Smooth muscle cell of trachea (primary cell): ENCODE data around the gene TUNAR. TPM values are rescaled to one million over a fixed set of nuclear protein-coding genes. Genes with fewer than 3 reads are reported as not detected.

Source experiments
- total RNA-seq: library from RNA; depleted of rRNA; stranded (reverse); fragments of >200 nt; gene quantifications from 2 replicates; pipeline ENCODE4 v1.2.1, GENCODE V29; 2014

Gene TUNAR
- total RNA-seq: not detected in 2 replicates

GRCh38 chr14:95876761-95877538 lies at the start of gene TUNAR:
TUNAR (plus strand) TSS chr14:95876832.

Other genes with a start within 250 kb of the TUNAR start
- gene TCL1B, start 190.4 kb upstream of the TUNAR start, total RNA-seq: not detected in 2 replicates
- not detected in 2 replicates for gene TCL1A, start 162.7 kb upstream of the TUNAR start, total RNA-seq
- gene C14orf132, start 162.5 kb downstream of the TUNAR start, total RNA-seq: 31.9 and 59.4 TPM in 2 replicates